Tibial artery (tissue), 4 donors: ENCODE results near the gene ROBO1.
"Not testable (repeated sequence)": the region's sequence is repeated elsewhere in the genome, so short reads cannot be mapped to it uniquely, and the experiment has no call there.

Source experiments
- DNase-seq, 2 donors: peaks; one replicate each; pipeline ENCODE4 v3.0.0-alpha.2; 2019
- H3K27ac ChIP-seq, 2 donors: fragments of 200-600 bp; sonication (generic) in 1 of 2; 1 replicate in 1 of 2; 2 replicates in 1 of 2; pipeline ENCODE4 v1.5.1; 2018 to 2019; ENCODE audit warnings: mild to moderate bottlenecking in 1 of 2
- H3K27me3 ChIP-seq, 2 donors: fragments of 200-600 bp; sonication (generic) in 1 of 2; one replicate each; pipeline versions ENCODE4 v1.5.1 to v1.6.0; 2016 to 2019
- H3K36me3 ChIP-seq, 3 donors: fragments of 200-600 bp; sonication (generic) in 2 of 3; one replicate each; pipeline ENCODE4 v1.5.1; 2016 to 2019; ENCODE audit warnings: mild to moderate bottlenecking in 2 of 3
- H3K4me1 ChIP-seq, 4 donors: fragments of 200-600 bp; sonication (generic) in 2 of 4; 1 replicate in 3 of 4; 2 replicates in 1 of 4; pipeline ENCODE4 v1.5.1; 2016 to 2019
- H3K4me3 ChIP-seq, 2 donors: fragments of 200-600 bp; sonication (generic) in 1 of 2; 1 replicate in 1 of 2; 2 replicates in 1 of 2; pipeline ENCODE4 v1.5.1; 2018 to 2019; ENCODE audit warnings: mild to moderate bottlenecking in 2 of 2
- H3K9me3 ChIP-seq, 3 donors: fragments of 200-600 bp; sonication (generic) in 1 of 3; one replicate each; pipeline ENCODE4 v1.5.1; 2016 to 2019
- intact Hi-C: fragments of 100-400 bp; cut with DNase I; formaldehyde crosslinking; loops from one replicate; pipeline ENCODE4 v1.15.0; 2023; ENCODE audit warnings: low total_unique reads
- TF ChIP-seq, protein P1 (sequence below), 2 experiments: fragments of 200-600 bp in 1 of 2; fragments of 450-650 bp in 1 of 2; IDR thresholded peaks; one replicate each; pipeline ENCODE4 v1.5.1; 2017 to 2019; ENCODE audit warnings: antibody characterized with exemption in 2 of 2, mild to moderate bottlenecking in 1 of 2, moderate library complexity in 1 of 2

Gene ROBO1

GRCh38 chr3:78888635-78889034 is 879.2 kb downstream of the ROBO1 start:
- DNase-seq, result no peak
- H3K27me3 ChIP-seq, result no peaks in the 10 kb centered on the region
- H3K4me1 ChIP-seq, result peaks cover 0 to 30% (median 3%) of the 10 kb centered on the region in 4 donors
- TF ChIP-seq, protein P1, sequence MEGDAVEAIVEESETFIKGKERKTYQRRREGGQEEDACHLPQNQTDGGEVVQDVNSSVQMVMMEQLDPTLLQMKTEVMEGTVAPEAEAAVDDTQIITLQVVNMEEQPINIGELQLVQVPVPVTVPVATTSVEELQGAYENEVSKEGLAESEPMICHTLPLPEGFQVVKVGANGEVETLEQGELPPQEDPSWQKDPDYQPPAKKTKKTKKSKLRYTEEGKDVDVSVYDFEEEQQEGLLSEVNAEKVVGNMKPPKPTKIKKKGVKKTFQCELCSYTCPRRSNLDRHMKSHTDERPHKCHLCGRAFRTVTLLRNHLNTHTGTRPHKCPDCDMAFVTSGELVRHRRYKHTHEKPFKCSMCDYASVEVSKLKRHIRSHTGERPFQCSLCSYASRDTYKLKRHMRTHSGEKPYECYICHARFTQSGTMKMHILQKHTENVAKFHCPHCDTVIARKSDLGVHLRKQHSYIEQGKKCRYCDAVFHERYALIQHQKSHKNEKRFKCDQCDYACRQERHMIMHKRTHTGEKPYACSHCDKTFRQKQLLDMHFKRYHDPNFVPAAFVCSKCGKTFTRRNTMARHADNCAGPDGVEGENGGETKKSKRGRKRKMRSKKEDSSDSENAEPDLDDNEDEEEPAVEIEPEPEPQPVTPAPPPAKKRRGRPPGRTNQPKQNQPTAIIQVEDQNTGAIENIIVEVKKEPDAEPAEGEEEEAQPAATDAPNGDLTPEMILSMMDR (IDR thresholded peaks at IDR 0.05), result no peak
- no peak overlapping the region for H3K4me3 ChIP-seq
- H3K9me3 ChIP-seq, result no peaks in the 10 kb centered on the region
- no peaks in the 10 kb centered on the region for H3K36me3 ChIP-seq
- H3K27ac ChIP-seq, result no peak overlapping the region
- intact Hi-C loops, result no loop called here

DNA sequence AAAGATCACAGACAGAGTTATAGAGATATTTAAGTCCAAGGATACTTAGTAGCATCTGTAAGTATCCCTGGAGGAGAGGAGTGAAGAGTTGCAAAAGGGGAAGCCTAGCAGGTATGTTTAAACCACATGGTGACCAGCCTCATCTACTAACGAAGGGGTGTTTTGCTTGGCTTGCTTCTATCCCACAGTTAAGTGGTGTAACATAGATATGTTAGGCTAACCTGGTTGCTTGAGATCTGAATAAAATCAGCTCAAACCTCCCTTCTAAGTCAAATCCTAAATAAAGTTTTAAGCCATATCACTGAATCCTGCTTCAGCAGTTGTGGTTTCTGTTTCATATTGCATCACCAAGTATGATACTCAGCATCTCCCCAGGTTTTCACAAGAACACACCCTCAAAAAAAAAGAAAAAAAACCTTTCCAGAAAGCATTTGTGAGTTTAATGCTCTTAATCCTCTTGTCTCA is 880.2 kb downstream of the ROBO1 start:
- H3K4me3 ChIP-seq, result no peak overlapping the region
- no peak for DNase-seq
- peaks cover 0 to 30% (median 3%) of the 10 kb centered on the region in 4 donors for H3K4me1 ChIP-seq
- H3K27me3 ChIP-seq, result no peaks in the 10 kb centered on the region
- TF ChIP-seq, protein P1 (IDR thresholded peaks at IDR 0.05), result no peak
- H3K27ac ChIP-seq, result peak overlapping the region in 1 of 2 donors; percentile 27
- no peaks in the 10 kb centered on the region for H3K9me3 ChIP-seq
- no peaks in the 10 kb centered on the region for H3K36me3 ChIP-seq
- intact Hi-C loops, result no loop called here

DNA sequence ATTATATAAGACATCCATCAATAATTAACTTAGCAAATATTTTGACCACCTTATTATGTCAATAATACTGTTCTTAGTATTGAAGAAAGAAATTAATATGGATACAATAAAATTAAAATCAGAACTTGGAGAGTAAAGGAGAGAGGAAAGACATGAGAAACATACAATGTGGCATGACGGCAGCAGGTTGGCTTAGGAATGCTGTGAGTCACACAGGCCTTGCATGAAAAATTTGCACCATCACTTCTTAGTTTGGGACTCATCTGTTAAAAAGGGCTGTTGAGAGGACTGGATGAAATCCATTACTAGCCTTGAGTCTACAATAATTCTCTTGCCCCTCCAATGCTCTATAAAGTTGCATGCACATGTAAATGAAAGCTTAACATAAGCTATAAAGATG is 880.8 kb downstream of the ROBO1 start:
- intact Hi-C loops, result no loop called here
- no peak for DNase-seq
- H3K27me3 ChIP-seq, result no peaks in the 10 kb centered on the region
- TF ChIP-seq, protein P1 (IDR thresholded peaks at IDR 0.05), result no peak
- peaks cover 0 to 30% (median 3%) of the 10 kb centered on the region in 4 donors for H3K4me1 ChIP-seq
- no peaks in the 10 kb centered on the region for H3K9me3 ChIP-seq
- no peaks in the 10 kb centered on the region for H3K36me3 ChIP-seq
- H3K27ac ChIP-seq, result peak overlapping the region in 1 of 2 donors; percentile 27
- no peak overlapping the region for H3K4me3 ChIP-seq

DNA sequence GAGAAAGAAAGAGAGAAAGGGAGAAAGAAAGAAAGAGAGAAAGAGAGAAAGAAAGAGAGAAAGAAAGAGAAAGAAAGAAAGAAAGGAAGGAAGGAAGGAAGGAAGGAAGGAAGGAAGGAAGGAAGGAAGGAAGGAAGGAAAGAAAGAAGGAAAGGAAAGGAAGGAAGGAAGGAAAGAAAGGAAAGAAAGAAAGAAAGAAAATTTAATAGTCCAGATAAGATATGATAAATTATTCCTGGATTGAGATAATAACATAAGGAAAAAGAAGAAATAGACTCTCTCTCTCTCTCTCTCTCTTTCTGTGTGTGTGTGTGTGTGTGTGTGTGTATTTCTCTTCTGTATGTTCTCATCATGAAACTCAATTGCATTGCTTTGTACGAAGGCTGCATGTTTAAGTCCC is 883.2 kb downstream of the ROBO1 start:
- H3K4me1 ChIP-seq, result peaks cover 0 to 53% (median 7%) of the 10 kb centered on the region in 4 donors
- DNase-seq, H3K36me3 ChIP-seq, H3K27ac ChIP-seq, intact Hi-C loops, H3K27me3 ChIP-seq, H3K4me3 ChIP-seq, H3K9me3 ChIP-seq: not testable (repeated sequence)

DNA sequence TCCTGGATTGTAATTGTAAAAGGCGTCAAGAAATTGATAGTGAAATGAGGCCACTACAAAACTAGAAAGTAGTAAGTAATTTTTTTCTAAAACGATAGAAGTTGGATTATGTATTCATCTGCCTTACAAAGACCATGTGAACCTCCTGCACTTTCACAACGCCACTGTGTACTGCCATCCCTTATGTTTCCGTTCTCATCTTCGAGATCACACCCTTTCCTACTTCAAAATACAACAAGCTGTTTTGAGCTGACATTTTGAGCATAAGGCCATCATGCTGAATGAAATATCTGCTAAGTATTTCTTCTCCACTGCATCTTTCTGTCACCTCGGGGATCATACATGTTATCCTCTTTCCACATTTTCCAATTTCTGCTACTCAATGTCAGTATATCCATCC is 885.5 kb downstream of the ROBO1 start:
- TF ChIP-seq, protein P1 (IDR thresholded peaks at IDR 0.05), result no peak
- intact Hi-C loops, result no loop called here
- H3K36me3 ChIP-seq, result no peaks in the 10 kb centered on the region

GRCh38 chr3:78881501-78881900 is 886.3 kb downstream of the ROBO1 start:
- Histone ChIP-seq H3K4me1 (peaks cover 0 to 36% (median 5%) of the 10 kb centered on the region in 4 donors), H3K9me3 (no peaks in the 10 kb centered on the region), H3K27ac (peak overlapping the region in 1 of 2 donors; percentile 64), H3K4me3 (no peak overlapping the region), H3K36me3 (no peaks in the 10 kb centered on the region), H3K27me3 (no peaks in the 10 kb centered on the region)
- TF ChIP-seq, protein P1 (IDR thresholded peaks at IDR 0.05), result no peak
- intact Hi-C loops, result no loop called here
- no peak for DNase-seq

More for the DNA sequence above, 885.5 kb downstream of the ROBO1 start:
- H3K27ac ChIP-seq, result no peak overlapping the region
- H3K4me1 ChIP-seq, result peaks cover 0 to 40% (median 5%) of the 10 kb centered on the region in 4 donors
- DNase-seq, result no peak
- H3K4me3 ChIP-seq, result no peak overlapping the region
- no peaks in the 10 kb centered on the region for H3K9me3 ChIP-seq
- H3K27me3 ChIP-seq, result no peaks in the 10 kb centered on the region
